IMR-90 (cell line): ENCODE results near the gene FBXW11. TPM values are rescaled to one million over a fixed set of nuclear protein-coding genes. Genes with fewer than 3 reads are reported as not detected.

ENCODE experiments used
- ATAC-seq: fragments of 200-7000 bp; cut with Tn5 transposase; 2 replicates; pipeline ENCODE4 v1.9.1; 2020; ENCODE audit warnings: low read depth, mild to moderate bottlenecking, moderate library complexity
- BruUV-seq: library from RNA; stranded (reverse); fragments of 400-500 nt; replicated peaks from 2 replicates; lab custom pipeline; 2021; lab: Mats Ljungman, UMichigan
- CTCF ChIA-PET: fragments of 300-600 bp; formaldehyde crosslinking; extraction: SDS; loops from one replicate; lab custom pipeline; 2021; ENCODE audit warnings: antibody characterized with exemption; lab: Yijun Ruan, JAX
- POLR2A ChIA-PET: fragments of 300-600 bp; sonication (Branson Sonifier 250); formaldehyde crosslinking; loops from one replicate; lab custom pipeline; 2022; ENCODE audit warnings: antibody characterized with exemption; ENCODE audit not compliant: unreplicated experiment; lab: Charles Lee
- DNase-seq: peaks from one replicate; pipeline ENCODE4 v3.0.0; 2013
- H2AFZ ChIP-seq: replicated peaks from 2 replicates; pipeline ENCODE3; 2013; ENCODE audit warnings: low read length, mild to moderate bottlenecking; ENCODE audit not compliant: poor library complexity
- H2AK5ac ChIP-seq: 2 replicates; pipeline ENCODE4 v1.6.1; 2013; ENCODE audit warnings: low read depth, low read length, inconsistent platforms
- H2AK9ac ChIP-seq: replicated peaks from 2 replicates; pipeline ENCODE3; 2013; ENCODE audit warnings: mild to moderate bottlenecking, low read depth, low read length, moderate library complexity; ENCODE audit not compliant: poor library complexity
- H2BK120ac ChIP-seq: 2 replicates; pipeline ENCODE4 v1.6.1; 2013; ENCODE audit warnings: low read depth, low read length, inconsistent platforms
- H2BK15ac ChIP-seq: 3 replicates; pipeline ENCODE4 v1.6.1; 2013; ENCODE audit warnings: low read depth, low read length, inconsistent platforms
- H2BK20ac ChIP-seq: 2 replicates; pipeline ENCODE4 v1.6.1; 2013; ENCODE audit warnings: low read depth, mild to moderate bottlenecking, inconsistent platforms, low read length, moderate library complexity
- H2BK5ac ChIP-seq: 2 replicates; pipeline ENCODE4 v1.6.1; 2013; ENCODE audit warnings: mild to moderate bottlenecking, low read depth, low read length, inconsistent platforms; ENCODE audit not compliant: poor library complexity, severe bottlenecking
- H3K14ac ChIP-seq: replicated peaks from 2 replicates; pipeline ENCODE4 v1.6.1; 2013; ENCODE audit warnings: low read depth, low read length, inconsistent platforms
- H3K18ac ChIP-seq: 2 replicates; pipeline ENCODE4 v1.6.1; 2013; ENCODE audit warnings: low read depth, low read length, control low read depth
- H3K23ac ChIP-seq: 2 replicates; pipeline ENCODE4 v1.6.1; 2013; ENCODE audit warnings: low read depth, low read length, inconsistent platforms
- H3K27ac ChIP-seq: 2 replicates; pipeline ENCODE4 v1.5.1; 2013; ENCODE audit warnings: mild to moderate bottlenecking, control low read depth, low read length; ENCODE audit not compliant: insufficient read depth
- H3K27me3 ChIP-seq: 2 replicates; pipeline ENCODE4 v1.6.1; 2013; ENCODE audit warnings: low read length; ENCODE audit not compliant: control insufficient read depth, insufficient read depth
- H3K36me3 ChIP-seq: 2 replicates; pipeline ENCODE4 v1.6.1; 2013; ENCODE audit warnings: low read length, mixed read lengths; ENCODE audit not compliant: control insufficient read depth, insufficient read depth
- H3K4ac ChIP-seq: 2 replicates; pipeline ENCODE4 v1.6.1; 2013; ENCODE audit warnings: low read depth, low read length, inconsistent platforms
- H3K4me1 ChIP-seq: 2 replicates; pipeline ENCODE4 v1.6.1; 2013; ENCODE audit warnings: low read length, mixed read lengths; ENCODE audit not compliant: control insufficient read depth, insufficient read depth
- H3K4me2 ChIP-seq: 2 replicates; pipeline ENCODE4 v1.6.1; 2013; ENCODE audit warnings: low read depth, mild to moderate bottlenecking, control low read depth, low read length, moderate library complexity
- H3K4me3 ChIP-seq: 2 replicates; pipeline ENCODE4 v1.5.1; 2013; ENCODE audit warnings: low read depth, mild to moderate bottlenecking, control low read depth, low read length, moderate library complexity; ENCODE audit not compliant: insufficient read depth
- H3K56ac ChIP-seq: 2 replicates; pipeline ENCODE4 v1.6.1; 2013; ENCODE audit warnings: low read length, inconsistent platforms; ENCODE audit not compliant: insufficient read depth; ENCODE audit errors: extremely low read depth
- H3K79me1 ChIP-seq, 2 experiments: 2 replicates each; pipeline ENCODE4 v1.6.1; 2013; ENCODE audit warnings: low read length in 2 of 2, inconsistent platforms in 1 of 2, low read depth in 1 of 2
- H3K9ac ChIP-seq: 2 replicates; pipeline ENCODE4 v1.6.1; 2013; ENCODE audit warnings: low read depth, low read length, control low read depth
- H3K9me1 ChIP-seq: 2 replicates; pipeline ENCODE4 v1.6.1; 2013; ENCODE audit warnings: low read length, inconsistent platforms; ENCODE audit not compliant: insufficient read depth
- H3K9me3 ChIP-seq: 2 replicates; pipeline ENCODE4 v1.6.1; 2013; ENCODE audit warnings: low read length; ENCODE audit not compliant: control insufficient read depth, insufficient read depth
- H4K20me1 ChIP-seq: 2 replicates; pipeline ENCODE4 v1.6.1; 2013; ENCODE audit warnings: low read length, inconsistent platforms; ENCODE audit not compliant: insufficient read depth
- H4K5ac ChIP-seq: 2 replicates; pipeline ENCODE4 v1.6.1; 2013; ENCODE audit warnings: mild to moderate bottlenecking, low read depth, low read length, control low read depth
- H4K8ac ChIP-seq, 2 experiments: 2 replicates each; pipeline ENCODE4 v1.6.1; 2013; ENCODE audit warnings: low read depth in 2 of 2, low read length in 2 of 2, control low read depth in 1 of 2, inconsistent platforms in 1 of 2
- H4K91ac ChIP-seq: 2 replicates; pipeline ENCODE4 v1.6.1; 2013; ENCODE audit warnings: low read depth, low read length, inconsistent platforms; ENCODE audit not compliant: insufficient read depth
- MAFK ChIP-seq: IDR thresholded peaks from 2 replicates; pipeline ENCODE4 v1.6.1; 2012; ENCODE audit warnings: low read depth, low read length, improper control_type of control experiment
- WGBS, 2 experiments: methylation state at CpG; one replicate each; pipeline versions ENCODE4 v1.1.5 to v1.1.7; 2013; ENCODE audit warnings: missing lambda C conversion rate in 2 of 2; ENCODE audit not compliant: insufficient read length in 1 of 2; ENCODE audit errors: extremely low coverage in 2 of 2; 5-methylcytosine and 5-hydroxymethylcytosine counted together
- dilution Hi-C: fragments of 300-500 bp; cut with HindIII; formaldehyde crosslinking; loops from one replicate; pipeline ENCODE4 v1.14.3; 2018; ENCODE audit warnings: low sequenced_read_pairs; ENCODE audit not compliant: unreplicated experiment
- in situ Hi-C: fragments of 300-500 bp; cut with MboI; formaldehyde crosslinking; loops from 3 replicates; pipeline ENCODE4 v1.14.3; 2019; ENCODE audit warnings: low sequenced_read_pairs, inconsistent platforms, mixed read lengths
- intact Hi-C: fragments of 100-400 bp; cut with micrococcal nuclease; formaldehyde crosslinking; loops from 2 replicates; pipeline ENCODE4 v1.10.0; 2022
- polyA plus RNA-seq, 3 experiments: library from polyadenylated mRNA; depleted of rRNA; stranded (reverse); fragments of >200 nt; gene quantifications; 2 replicates each; pipeline ENCODE4 v1.2.3, GENCODE V29; 2012; ENCODE audit warnings: low replicate concordance in 1 of 3
- total RNA-seq: library from RNA; depleted of rRNA; stranded (reverse); fragments of >200 nt; gene quantifications from 2 replicates; pipeline ENCODE4 v1.2.3, GENCODE V29; 2012
- TF ChIP-seq, protein P1 (sequence below): conservative IDR thresholded peaks from 2 replicates; pipeline ENCODE4 v1.5.1; 2012; ENCODE audit warnings: mild to moderate bottlenecking, low read depth, low read length, improper control_type of control experiment

FBXW11 gene
- total and polyA plus RNA-seq, 2 of the 4 experiments (the other 2 are of a cell fraction), result 34.3 to 97.1 TPM

GRCh38 chr5:171825051-171825450 lies 181.4 kb downstream of the FBXW11 start:
- Histone ChIP-seq H4K5ac (no peak overlapping the region), H3K9ac (no peak overlapping the region), H3K9me3 (peaks cover 5% of the 10 kb centered on the region), H3K27ac (no peak overlapping the region), H4K20me1 (no peaks in the 10 kb centered on the region), H3K14ac (no peak overlapping the region), H4K91ac (no peak overlapping the region), H3K4me1 (no peaks in the 10 kb centered on the region), H3K4me2 (no peak overlapping the region), H2AK9ac (no peak overlapping the region), H3K56ac (no peak overlapping the region), H3K9me1 (no peaks in the 10 kb centered on the region), H3K18ac (no peak overlapping the region), H3K4me3 (no peak overlapping the region), H2BK20ac (no peak overlapping the region), H4K8ac (no peak overlapping the region), H3K27me3 (peaks cover 10% of the 10 kb centered on the region), H3K79me1 (no peaks in the 10 kb centered on the region), H3K36me3 (no peaks in the 10 kb centered on the region), H2BK5ac (no peak overlapping the region), H2BK15ac (no peak overlapping the region), H3K4ac (no peak overlapping the region), H3K23ac (no peak overlapping the region), H2BK120ac (no peak overlapping the region), H2AK5ac (no peak overlapping the region), H2AFZ (no peak overlapping the region)
- dilution Hi-C loops (no loop called here), intact Hi-C loops (loop anchor here (2.0 kb wide), 1 partner anchor 76 kb away; no protein-coding TSS in a partner anchor), in situ Hi-C loops (no loop called here)
- TF ChIP-seq, protein P1, sequence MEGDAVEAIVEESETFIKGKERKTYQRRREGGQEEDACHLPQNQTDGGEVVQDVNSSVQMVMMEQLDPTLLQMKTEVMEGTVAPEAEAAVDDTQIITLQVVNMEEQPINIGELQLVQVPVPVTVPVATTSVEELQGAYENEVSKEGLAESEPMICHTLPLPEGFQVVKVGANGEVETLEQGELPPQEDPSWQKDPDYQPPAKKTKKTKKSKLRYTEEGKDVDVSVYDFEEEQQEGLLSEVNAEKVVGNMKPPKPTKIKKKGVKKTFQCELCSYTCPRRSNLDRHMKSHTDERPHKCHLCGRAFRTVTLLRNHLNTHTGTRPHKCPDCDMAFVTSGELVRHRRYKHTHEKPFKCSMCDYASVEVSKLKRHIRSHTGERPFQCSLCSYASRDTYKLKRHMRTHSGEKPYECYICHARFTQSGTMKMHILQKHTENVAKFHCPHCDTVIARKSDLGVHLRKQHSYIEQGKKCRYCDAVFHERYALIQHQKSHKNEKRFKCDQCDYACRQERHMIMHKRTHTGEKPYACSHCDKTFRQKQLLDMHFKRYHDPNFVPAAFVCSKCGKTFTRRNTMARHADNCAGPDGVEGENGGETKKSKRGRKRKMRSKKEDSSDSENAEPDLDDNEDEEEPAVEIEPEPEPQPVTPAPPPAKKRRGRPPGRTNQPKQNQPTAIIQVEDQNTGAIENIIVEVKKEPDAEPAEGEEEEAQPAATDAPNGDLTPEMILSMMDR, result no peak
- peak; percentile 27; the same call in 1 of the 2 replicates for TF ChIP-seq MAFK
- DNase-seq (no peak), ATAC-seq (no peak)
- CTCF ChIA-PET, result no interaction called here
- POLR2A ChIA-PET, result no interaction called here
- no TSS peak for BruUV-seq
- no CpG with 5 or more reads among the region's 3 CpGs for WGBS, 2 experiments
